Nephron progenitor cell (in vitro differentiated cells): Measurements from ENCODE around the gene NPAS3.

ENCODE experiments used
- DNase-seq: peaks from one replicate; pipeline ENCODE4 v3.0.0; 2021
- H3K27ac Mint-ChIP-seq: 2 replicates; pipeline ENCODE4 v1.8.0; 2021; ENCODE audit warnings: mild to moderate bottlenecking, moderate library complexity, mixed read lengths
- H3K27me3 Mint-ChIP-seq: 2 replicates; pipeline ENCODE4 v1.8.0; 2021; ENCODE audit warnings: mild to moderate bottlenecking, low read depth, mixed read lengths; ENCODE audit not compliant: poor library complexity
- H3K36me3 Mint-ChIP-seq: 2 replicates; pipeline ENCODE4 v1.8.0; 2021; ENCODE audit warnings: low read depth, mixed read lengths
- H3K4me1 Mint-ChIP-seq: 2 replicates; pipeline ENCODE4 v1.8.0; 2021; ENCODE audit warnings: mixed read lengths
- H3K4me3 Mint-ChIP-seq: 2 replicates; pipeline ENCODE4 v1.8.0; 2021; ENCODE audit warnings: mild to moderate bottlenecking, moderate library complexity, mixed read lengths
- H3K9me3 Mint-ChIP-seq: 2 replicates; pipeline ENCODE4 v1.8.0; 2021; ENCODE audit warnings: mild to moderate bottlenecking, moderate library complexity, mixed read lengths
- TF ChIP-seq, protein P1 (sequence below): fragments of 200-600 bp; sonication (generic); IDR thresholded peaks from 2 replicates; pipeline ENCODE4 v1.5.0; 2021; ENCODE audit warnings: antibody characterized with exemption

The NPAS3 gene

DNA sequence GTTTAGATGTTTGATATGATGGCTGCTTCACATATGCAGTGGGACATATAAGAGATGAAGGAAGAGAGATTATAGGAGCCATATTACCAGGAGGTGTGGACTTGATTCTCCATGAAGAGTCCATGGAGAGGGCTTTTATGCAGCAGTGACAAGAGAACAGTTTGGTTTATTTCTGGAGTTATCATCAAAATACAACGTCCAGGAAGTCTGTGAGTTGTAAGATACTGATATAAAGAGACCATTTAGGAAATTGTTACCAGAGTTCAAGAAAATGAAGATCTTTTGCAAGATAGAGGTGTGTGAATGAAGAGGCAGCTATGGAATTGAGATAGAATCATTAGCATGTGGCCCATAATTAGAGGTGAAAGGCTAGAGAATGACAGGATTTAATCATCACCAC, 431.7 kb downstream of the NPAS3 start:
- Mint-ChIP-seq H3K9me3 (no peaks in the 10 kb centered on the region), H3K4me3 (no peak overlapping the region), H3K27ac (no peak overlapping the region), H3K36me3 (no peaks in the 10 kb centered on the region), H3K27me3 (no peaks in the 10 kb centered on the region), H3K4me1 (peaks cover 10% of the 10 kb centered on the region)
- TF ChIP-seq, protein P1, sequence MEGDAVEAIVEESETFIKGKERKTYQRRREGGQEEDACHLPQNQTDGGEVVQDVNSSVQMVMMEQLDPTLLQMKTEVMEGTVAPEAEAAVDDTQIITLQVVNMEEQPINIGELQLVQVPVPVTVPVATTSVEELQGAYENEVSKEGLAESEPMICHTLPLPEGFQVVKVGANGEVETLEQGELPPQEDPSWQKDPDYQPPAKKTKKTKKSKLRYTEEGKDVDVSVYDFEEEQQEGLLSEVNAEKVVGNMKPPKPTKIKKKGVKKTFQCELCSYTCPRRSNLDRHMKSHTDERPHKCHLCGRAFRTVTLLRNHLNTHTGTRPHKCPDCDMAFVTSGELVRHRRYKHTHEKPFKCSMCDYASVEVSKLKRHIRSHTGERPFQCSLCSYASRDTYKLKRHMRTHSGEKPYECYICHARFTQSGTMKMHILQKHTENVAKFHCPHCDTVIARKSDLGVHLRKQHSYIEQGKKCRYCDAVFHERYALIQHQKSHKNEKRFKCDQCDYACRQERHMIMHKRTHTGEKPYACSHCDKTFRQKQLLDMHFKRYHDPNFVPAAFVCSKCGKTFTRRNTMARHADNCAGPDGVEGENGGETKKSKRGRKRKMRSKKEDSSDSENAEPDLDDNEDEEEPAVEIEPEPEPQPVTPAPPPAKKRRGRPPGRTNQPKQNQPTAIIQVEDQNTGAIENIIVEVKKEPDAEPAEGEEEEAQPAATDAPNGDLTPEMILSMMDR, result no peak
- no peak for DNase-seq

- Mint-ChIP-seq H3K9me3 (no peaks in the 10 kb centered on the region), H3K4me1 (peaks cover 21% of the 10 kb centered on the region), H3K4me3 (no peak overlapping the region), H3K27ac (no peak overlapping the region), H3K27me3 (no peaks in the 10 kb centered on the region), H3K36me3 (no peaks in the 10 kb centered on the region)
- TF ChIP-seq, protein P1, result no peak
- no peak for DNase-seq
Measured at GRCh38 chr14:33375196-33375595, 436.5 kb downstream of the NPAS3 start.

GRCh38 chr14:33375786-33376185, 437.1 kb downstream of the NPAS3 start:
- DNase-seq, result no peak
- Mint-ChIP-seq H3K36me3 (no peaks in the 10 kb centered on the region), H3K9me3 (no peaks in the 10 kb centered on the region), H3K27ac (no peak overlapping the region), H3K4me1 (peaks cover 26% of the 10 kb centered on the region), H3K4me3 (no peak overlapping the region), H3K27me3 (no peaks in the 10 kb centered on the region)
- TF ChIP-seq, protein P1, result no peak

- H3K27me3 Mint-ChIP-seq, result no peaks in the 10 kb centered on the region
- no peak overlapping the region for H3K4me3 Mint-ChIP-seq
- no peak for DNase-seq
- peaks cover 31% of the 10 kb centered on the region for H3K4me1 Mint-ChIP-seq
- no peaks in the 10 kb centered on the region for H3K9me3 Mint-ChIP-seq
- TF ChIP-seq, protein P1, result no peak
- H3K27ac Mint-ChIP-seq, result no peak overlapping the region
- no peaks in the 10 kb centered on the region for H3K36me3 Mint-ChIP-seq
Measured at GRCh38 chr14:33376510-33376909, 437.8 kb downstream of the NPAS3 start.

GRCh38 chr14:33377596-33378390, 439.1 kb downstream of the NPAS3 start:
- TF ChIP-seq, protein P1, result no peak
- Mint-ChIP-seq H3K27me3 (no peaks in the 10 kb centered on the region), H3K4me1 (peaks cover 39% of the 10 kb centered on the region), H3K9me3 (no peaks in the 10 kb centered on the region), H3K27ac (no peak overlapping the region), H3K4me3 (no peak overlapping the region), H3K36me3 (no peaks in the 10 kb centered on the region)
- no peak for DNase-seq

DNA sequence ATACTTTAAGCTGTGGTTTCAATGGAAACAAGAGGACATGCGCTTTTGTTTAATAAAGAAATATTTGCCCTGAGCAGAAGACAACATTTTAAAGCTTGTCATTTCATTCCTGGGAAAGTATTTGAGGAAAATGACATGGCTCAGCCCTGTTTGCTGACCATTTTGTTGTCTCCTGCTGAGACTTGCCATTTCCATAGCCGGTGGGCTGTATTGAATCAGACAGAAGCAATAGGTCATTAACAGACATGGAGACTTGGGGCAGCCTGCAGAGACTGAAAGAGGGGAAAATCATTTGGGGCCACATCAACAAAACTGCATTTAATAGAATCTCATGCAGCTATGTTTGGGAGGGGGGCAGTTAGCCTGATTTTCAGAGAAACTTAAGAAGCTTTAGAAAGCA, 443.0 kb downstream of the NPAS3 start:
- Mint-ChIP-seq H3K27me3 (no peaks in the 10 kb centered on the region), H3K27ac (no peak overlapping the region), H3K9me3 (no peaks in the 10 kb centered on the region), H3K4me3 (no peak overlapping the region), H3K36me3 (no peaks in the 10 kb centered on the region), H3K4me1 (peaks cover 39% of the 10 kb centered on the region)
- TF ChIP-seq, protein P1, result no peak
- DNase-seq, result no peak
